Measurements from ENCODE around the gene ACADSB. TPM values are rescaled to one million over a fixed set of nuclear protein-coding genes. Genes with fewer than 3 reads are reported as not detected.

ACADSB gene
- total RNA-seq (2021) (7.3 and 12.8 TPM in 2 replicates), Bru-seq, nascent RNA (percentile 44 among the genes with signal in this experiment), BruChase-seq, experiment 1, labeled RNA remaining after a 2-hour chase (percentile 49 among the genes with signal in this experiment), BruChase-seq, experiment 2, labeled RNA remaining after a 6-hour chase (percentile 58 among the genes with signal in this experiment)
- long read RNA-seq, full-length matches to known transcripts, result 15 of 19 reads
- long read RNA-seq, partial matches to known transcripts, result 2 of 19 reads
- long read RNA-seq, other reads (novel, unspliced or antisense), result 2 of 19 reads

DNA sequence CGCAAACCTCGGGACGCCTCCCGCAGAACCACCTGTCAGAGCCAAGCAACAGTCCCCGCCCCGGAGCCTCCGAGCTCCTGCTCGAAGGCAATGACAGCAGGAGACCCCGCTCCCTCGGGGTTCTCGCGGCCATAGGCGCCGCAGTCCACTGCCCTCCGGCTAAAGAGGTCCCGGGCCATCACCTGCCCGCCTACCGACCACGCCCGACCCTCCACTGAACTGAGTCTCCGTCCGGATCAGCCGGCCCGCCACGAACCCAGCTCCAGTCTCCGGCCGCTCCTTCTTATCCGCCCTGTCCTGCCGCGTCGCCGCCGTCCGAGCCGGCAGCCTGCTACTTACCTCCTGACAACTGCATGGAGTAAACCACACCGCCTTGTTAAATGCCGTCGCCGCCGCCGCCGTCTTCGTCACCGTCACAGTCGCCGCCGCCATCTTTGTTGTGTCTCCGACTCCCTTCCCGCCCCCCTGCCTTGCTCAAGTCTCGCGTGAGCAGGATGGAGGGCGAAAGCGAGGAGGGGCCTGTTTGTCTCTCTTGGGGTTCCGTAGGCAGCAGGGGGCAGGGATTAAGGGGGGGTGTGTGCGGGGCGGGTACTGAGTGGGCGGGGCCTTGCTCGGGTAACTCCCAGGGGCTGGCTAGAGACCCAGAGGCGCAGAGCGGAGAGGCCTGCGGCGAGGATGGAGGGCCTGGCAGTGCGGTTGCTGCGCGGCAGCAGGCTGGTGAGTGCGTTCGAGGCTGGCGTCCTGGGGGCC, at the start of gene ACADSB, which contains the start of gene IKZF5:
Gene ACADSB, plus strand, starts transcription at position 652 of the 750 bp plus-strand sequence. Its CDS starts 24 bp downstream, at position 676.
Gene IKZF5, minus strand, starts transcription at position 441 of the 750 bp plus-strand sequence. CDS start 10,170 bp downstream, outside the sequence.
- ChIA-PET CTCF (no interaction called here), POLR2A (ENCODE audit: unreplicated experiment) (interaction anchor here (0.8 kb wide), 1 partner anchor 146 kb away, joined by 4 read pairs; the partner anchor contains the start of gene BUB3)
- Histone ChIP-seq H3K79me2 (ENCODE audit: low read depth) (peaks cover 48% of the 10 kb centered on the region), H3K4me3 (peak within 1 kb of the TSS; percentile 89), H3K36me3 (ENCODE audit: low read depth) (no peaks in the 10 kb centered on the region), H3K4me1 (replicated peaks; ENCODE audit: insufficient read depth) (peaks cover 16% of the 10 kb centered on the region), H4K20me1 (ENCODE audit: insufficient read depth) (no peaks in the 10 kb centered on the region), H3K27me3 (ENCODE audit: insufficient read depth, low read depth) (no peaks in the 10 kb centered on the region), H2AFZ (peak within 1 kb of the TSS; percentile 97), H3K9me3 (ENCODE audit: insufficient read depth, low read depth) (no peaks in the 10 kb centered on the region), H3F3A (ENCODE audit: insufficient read depth, low read depth) (no peaks in the 10 kb centered on the region), H3K9me2 (ENCODE audit: insufficient read depth) (no peaks in the 10 kb centered on the region), H3K27ac (peak within 1 kb of the TSS; percentile 61), H3K4me2 (peak within 1 kb of the TSS; percentile 82)
- DNase-seq, result peak; percentile 84 to 85
- BruUV-seq (replicated peaks), result no TSS peak
- intact Hi-C loops (cut with micrococcal nuclease; ENCODE audit: unreplicated experiment), result loop anchor here (1.0 to 10.0 kb wide), 3 partner anchors 27 to 146 kb away; partner anchors contain the start of genes BUB3 and C10orf88
- TF ChIP-seq CTCF (conservative IDR thresholded peaks at IDR 0.05), result no peak
- no peak for TF ChIP-seq EZH2 (IDR thresholded peaks at IDR 0.05; ENCODE audit: low read depth)

GRCh38 chr10:122962405-122962804, 46.4 kb upstream of the ACADSB start:
- H3F3A ChIP-seq (ENCODE audit: insufficient read depth, low read depth), result no peaks in the 10 kb centered on the region
- H3K27ac ChIP-seq, result no peak overlapping the region
- H3K4me2 ChIP-seq, result no peak overlapping the region
- no peaks in the 10 kb centered on the region for H3K79me2 ChIP-seq (ENCODE audit: low read depth)
- H3K36me3 ChIP-seq (ENCODE audit: low read depth), result no peaks in the 10 kb centered on the region
- no peak for DNase-seq
- TF ChIP-seq CTCF (conservative IDR thresholded peaks at IDR 0.05) (no peak), EZH2 (IDR thresholded peaks at IDR 0.05; ENCODE audit: low read depth) (no peak)
- no peaks in the 10 kb centered on the region for H3K9me2 ChIP-seq (ENCODE audit: insufficient read depth)
- ChIA-PET POLR2A (ENCODE audit: unreplicated experiment) (no interaction called here), CTCF (no interaction called here)
- intact Hi-C loops (cut with micrococcal nuclease; ENCODE audit: unreplicated experiment), result no loop called here
- no TSS peak for BruUV-seq (replicated peaks)
- H3K4me3 ChIP-seq, result no peak overlapping the region
- H3K27me3 ChIP-seq (ENCODE audit: insufficient read depth, low read depth), result no peaks in the 10 kb centered on the region
- no peaks in the 10 kb centered on the region for H3K4me1 ChIP-seq (replicated peaks; ENCODE audit: insufficient read depth)
- no peaks in the 10 kb centered on the region; the same call in 1 of the 2 replicates for H3K9me3 ChIP-seq (ENCODE audit: insufficient read depth, low read depth)
- no peaks in the 10 kb centered on the region for H4K20me1 ChIP-seq (ENCODE audit: insufficient read depth)
- no peak overlapping the region for H2AFZ ChIP-seq

DNA sequence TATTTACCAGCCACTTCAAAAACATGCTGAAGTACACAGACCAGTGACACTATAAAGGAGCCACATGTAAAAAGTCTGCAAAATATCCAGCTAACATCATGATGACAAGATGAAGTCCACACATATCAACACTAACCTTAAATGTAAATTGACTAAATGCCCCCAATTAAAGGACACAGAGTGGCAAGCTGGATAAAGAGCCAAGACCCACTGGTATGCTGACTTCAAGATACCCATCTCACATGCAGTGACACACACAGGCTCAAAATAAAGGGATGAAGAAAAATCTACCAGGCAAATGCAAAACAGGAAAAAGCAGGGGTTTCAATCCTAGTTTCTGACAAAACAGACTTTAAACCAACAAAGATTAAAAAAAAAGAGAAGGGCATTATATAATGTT, 41.9 kb upstream of the ACADSB start:
- no peak overlapping the region for H3K4me3 ChIP-seq
- H3K36me3 ChIP-seq (ENCODE audit: low read depth), result no peaks in the 10 kb centered on the region
- intact Hi-C loops (cut with micrococcal nuclease; ENCODE audit: unreplicated experiment), result no loop called here
- no peaks in the 10 kb centered on the region for H3K4me1 ChIP-seq (replicated peaks; ENCODE audit: insufficient read depth)
- ChIA-PET POLR2A (ENCODE audit: unreplicated experiment) (no interaction called here), CTCF (interaction anchor here (0.6 kb wide), 1 partner anchor 292 kb away, joined by 3 read pairs; no protein-coding TSS in a partner anchor)
- H3K27ac ChIP-seq, result no peak overlapping the region
- H3K9me2 ChIP-seq (ENCODE audit: insufficient read depth), result no peaks in the 10 kb centered on the region
- TF ChIP-seq CTCF (conservative IDR thresholded peaks at IDR 0.05), result no peak
- TF ChIP-seq EZH2 (IDR thresholded peaks at IDR 0.05; ENCODE audit: low read depth), result no peak
- H3F3A ChIP-seq (ENCODE audit: insufficient read depth, low read depth), result no peaks in the 10 kb centered on the region
- no TSS peak for BruUV-seq (replicated peaks)
- DNase-seq, result no peak
- H3K27me3 ChIP-seq (ENCODE audit: insufficient read depth, low read depth), result no peaks in the 10 kb centered on the region
- no peak overlapping the region for H2AFZ ChIP-seq
- no peaks in the 10 kb centered on the region; the same call in 1 of the 2 replicates for H3K9me3 ChIP-seq (ENCODE audit: insufficient read depth, low read depth)
- H3K79me2 ChIP-seq (ENCODE audit: low read depth), result no peaks in the 10 kb centered on the region
- H4K20me1 ChIP-seq (ENCODE audit: insufficient read depth), result no peaks in the 10 kb centered on the region
- H3K4me2 ChIP-seq, result no peak overlapping the region
